Mammary epithelial cell (primary cell): Measurements from ENCODE around the gene TSGA10IP.

ENCODE experiments used
- CTCF ChIP-seq, 2 donors: IDR thresholded peaks in 1 of 2; conservative IDR thresholded peaks in 1 of 2; 2 replicates each; pipeline ENCODE4 v1.5.1; 2011 to 2012; ENCODE audit warnings: inconsistent platforms in 2 of 2, low read length in 2 of 2, mild to moderate bottlenecking in 2 of 2, control low read depth in 1 of 2, low read depth in 1 of 2; ENCODE audit not compliant: insufficient read depth in 1 of 2; ENCODE audit errors: extremely low read depth in 1 of 2
- EZH2 ChIP-seq: IDR thresholded peaks from 2 replicates; pipeline ENCODE4 v1.6.1; 2012; ENCODE audit warnings: low read length, inconsistent platforms, borderline replicate concordance

GRCh38 chr11:65992056-65992455 lies 46.8 kb downstream of the TSGA10IP start:
- TF ChIP-seq CTCF (conservative IDR thresholded peaks at IDR 0.05 in 1 of 2, IDR thresholded peaks at IDR 0.05 in 1 of 2; ENCODE audit: extremely low read depth in 1 of 2, insufficient read depth in 1 of 2, low read depth in 1 of 2, low read length in 2 of 2) (no peak), EZH2 (no peak)
